Spleen (tissue), 11 donors: Measurements from ENCODE around the gene EVC2. TPM values are rescaled to one million over a fixed set of nuclear protein-coding genes. Genes with fewer than 3 reads are reported as not detected.

Experiments used
- DNase-seq: peaks from one replicate; pipeline ENCODE4 v3.0.0-alpha.2; 2020
- H3K27ac ChIP-seq, 8 donors: fragments of 200-600 bp; sonication (generic) in 7 of 8; 1 replicate in 4 of 8; 2 replicates in 4 of 8; pipeline versions ENCODE4 v1.5.0 to v1.8.0; 2016 to 2021; ENCODE audit warnings: inconsistent platforms in 4 of 8, mild to moderate bottlenecking in 4 of 8, moderate library complexity in 1 of 8
- H3K27me3 ChIP-seq, 7 donors: fragments of 200-600 bp; sonication (generic) in 6 of 7; replicated peaks in 1 of 7; 1 replicate in 4 of 7; 2 replicates in 3 of 7; pipeline versions ENCODE4 v1.5.0 to v1.8.0; 2016 to 2021; ENCODE audit warnings: inconsistent platforms in 3 of 7, mild to moderate bottlenecking in 1 of 7
- H3K36me3 ChIP-seq, 6 donors: fragments of 200-600 bp; sonication (generic) in 5 of 6; 1 replicate in 4 of 6; 2 replicates in 2 of 6; pipeline versions ENCODE4 v1.5.0 to v1.8.0; 2016 to 2021; ENCODE audit warnings: inconsistent platforms in 2 of 6
- H3K4me1 ChIP-seq, 6 donors: fragments of 200-600 bp; sonication (generic) in 5 of 6; 1 replicate in 3 of 6; 2 replicates in 3 of 6; pipeline versions ENCODE4 v1.5.0 to v1.8.0; 2016 to 2021; ENCODE audit warnings: inconsistent platforms in 3 of 6
- H3K4me3 ChIP-seq, 8 donors: fragments of 200-600 bp; sonication (generic) in 7 of 8; 1 replicate in 4 of 8; 2 replicates in 4 of 8; pipeline versions ENCODE4 v1.5.0 to v1.8.0; 2016 to 2021; ENCODE audit warnings: inconsistent platforms in 4 of 8, mild to moderate bottlenecking in 4 of 8, moderate library complexity in 2 of 8
- H3K9me3 ChIP-seq, 8 donors: fragments of 200-600 bp; sonication (generic) in 7 of 8; 1 replicate in 4 of 8; 2 replicates in 4 of 8; pipeline versions ENCODE4 v1.5.0 to v1.8.0; 2016 to 2021; ENCODE audit warnings: inconsistent platforms in 4 of 8
- CTCF ChIP-seq, 11 experiments: fragments of 200-600 bp in 7 of 11; fragments of 450-650 bp in 4 of 11; sonication (generic) in 4 of 11; IDR thresholded peaks in 8 of 11; conservative IDR thresholded peaks in 3 of 11; 1 replicate in 7 of 11; 2 replicates in 4 of 11; pipeline versions ENCODE4 v1.4.0 to v1.8.0; 2016 to 2021; ENCODE audit warnings: antibody characterized with exemption in 11 of 11, inconsistent platforms in 4 of 11, mild to moderate bottlenecking in 1 of 11
- POLR2A ChIP-seq, 3 donors: fragments of 450-650 bp; IDR thresholded peaks; one replicate each; pipeline ENCODE4 v1.5.1; 2017; ENCODE audit warnings: antibody characterized with exemption in 3 of 3, mild to moderate bottlenecking in 1 of 3
- POLR2AphosphoS5 ChIP-seq, 3 donors: sonication (generic); formaldehyde crosslinking; IDR thresholded peaks; one replicate each; pipeline ENCODE4 v1.5.1; 2017; ENCODE audit warnings: antibody characterized with exemption in 3 of 3
- WGBS, 5 donors: extraction: QIAGEN DNeasy Blood & Tissue Kit in 3 of 5; methylation state at CpG; one replicate each; pipeline versions ENCODE4 v1.1.5 to v1.1.7; 2013 to 2018; 5-methylcytosine and 5-hydroxymethylcytosine counted together
- intact Hi-C: fragments of 100-400 bp; cut with DNase I; formaldehyde crosslinking; loops from one replicate; pipeline ENCODE4 v1.15.0; 2023; ENCODE audit warnings: low total_unique reads
- polyA plus RNA-seq, 3 donors: library from polyadenylated mRNA; stranded (reverse); fragments of 200-250 nt; gene quantifications; one replicate each; pipeline ENCODE4 v1.2.1, GENCODE V29; 2013
- total RNA-seq, 7 donors: library from RNA; depleted of rRNA in 3 of 7; stranded (reverse); fragments of >200 nt in 3 of 7; fragmentation: NEBNext Ultra II Directional in 4 of 7; extraction: Animal tissue kit (Norgen Biotek cat#: 25700) in 4 of 7; gene quantifications; one replicate each; pipeline versions ENCODE4 v1.1.0 to v1.2.1, GENCODE V29; 2016 to 2021
- donor health status: healthy with polysubstance abuse.
- donor health status: DM: no; HTN: no; CAD: no; lungs with moderate emphysema.
- donor health status: DM: no; HTN: no; CAD: no.
- donor health status: Bipolar disorder and iron deficiency.
- donor health status: healthy.
- donor health status: DM: no; HTN: no; CAD: no.
- donor health status: DM: yes; HTN: yes; CAD: no.

Gene EVC2
- total and polyA plus RNA-seq, 10 donors, result 0.30 to 4.4 (median 2.6) TPM

GRCh38 chr4:5753766-5754528, 45.6 kb upstream of the EVC2 start:
- 77 to 89% (median 81%) methylated on average over 16 to 19 of the region's 19 CpGs for WGBS, 5 donors
- Histone ChIP-seq H3K27ac (no peak overlapping the region), H3K4me3 (no peak overlapping the region), H3K4me1 (no peaks in the 10 kb centered on the region), H3K27me3 (peaks cover 0 to 4% (median 0%) of the 10 kb centered on the region in 7 donors), H3K9me3 (peaks cover 0 to 3% (median 0%) of the 10 kb centered on the region in 8 donors), H3K36me3 (peaks cover 0 to 26% (median 0%) of the 10 kb centered on the region in 6 donors)
- TF ChIP-seq POLR2AphosphoS5 (IDR thresholded peaks at IDR 0.05) (no peak), CTCF (IDR thresholded peaks at IDR 0.05 in 8 of 11, conservative IDR thresholded peaks at IDR 0.05 in 3 of 11) (no peak), POLR2A (IDR thresholded peaks at IDR 0.05) (no peak)
- intact Hi-C loops, result no loop called here
- no peak for DNase-seq

- Histone ChIP-seq H3K4me1 (no peaks in the 10 kb centered on the region), H3K36me3 (peaks cover 0 to 26% (median 0%) of the 10 kb centered on the region in 6 donors), H3K4me3 (no peak overlapping the region), H3K9me3 (peaks cover 0 to 3% (median 0%) of the 10 kb centered on the region in 8 donors), H3K27me3 (peaks cover 0 to 4% (median 0%) of the 10 kb centered on the region in 7 donors), H3K27ac (no peak overlapping the region)
- WGBS, 5 donors, result 80 to 94% (median 91%) methylated on average over 3 to 7 of the region's 7 CpGs
- DNase-seq, result no peak
- intact Hi-C loops, result no loop called here
- no peak for TF ChIP-seq CTCF (IDR thresholded peaks at IDR 0.05 in 8 of 11, conservative IDR thresholded peaks at IDR 0.05 in 3 of 11)
Measured at GRCh38 chr4:5753366-5753765, 45.0 kb upstream of the EVC2 start.

- TF ChIP-seq CTCF (IDR thresholded peaks at IDR 0.05 in 8 of 11, conservative IDR thresholded peaks at IDR 0.05 in 3 of 11) (no peak), POLR2AphosphoS5 (IDR thresholded peaks at IDR 0.05) (no peak), POLR2A (IDR thresholded peaks at IDR 0.05) (no peak)
- peaks cover 0 to 4% (median 0%) of the 10 kb centered on the region in 7 donors for H3K27me3 ChIP-seq
- H3K4me3 ChIP-seq, result no peak overlapping the region
- no peaks in the 10 kb centered on the region for H3K4me1 ChIP-seq
- WGBS, 5 donors, result 76 to 91% (median 82%) methylated on average over 18 to 26 of the region's 26 CpGs
- H3K36me3 ChIP-seq, result peaks cover 0 to 24% (median 0%) of the 10 kb centered on the region in 6 donors
- intact Hi-C loops, result no loop called here
- H3K9me3 ChIP-seq, result peaks cover 0 to 3% (median 0%) of the 10 kb centered on the region in 8 donors
- no peak for DNase-seq
- no peak overlapping the region for H3K27ac ChIP-seq
Measured at GRCh38 chr4:5752376-5753184, 44.2 kb upstream of the EVC2 start.
